HL-60 (cell line): ENCODE results near the gene SFMBT1.
A peak's percentile ranks its signal among the peaks of the same experiment; 100 is the strongest.

ENCODE experiments used
- DNase-seq, 2 experiments: peaks; one replicate each; pipeline ENCODE4 v3.0.0-alpha.2; 2010 to 2020; ENCODE audit warnings: low read depth in 1 of 2, low spot score in 1 of 2
- H3K27ac ChIP-seq: fragments of 250-450 bp; sonication (Bioruptor Pico); replicated peaks from 2 replicates; pipeline ENCODE4 v1.5.1; 2020; ENCODE audit warnings: mild to moderate bottlenecking, moderate library complexity
- H3K27me3 ChIP-seq: fragments of 250-450 bp; sonication (Bioruptor Pico); 2 replicates; pipeline ENCODE4 v1.5.1; 2021; ENCODE audit warnings: mild to moderate bottlenecking, moderate library complexity; ENCODE audit not compliant: insufficient read depth, poor library complexity, severe bottlenecking
- H3K4me3 ChIP-seq: replicated peaks from 2 replicates; pipeline ENCODE4 v1.5.1; 2011; ENCODE audit warnings: mild to moderate bottlenecking, control low read depth, low read length; ENCODE audit not compliant: insufficient read depth
- GABPA ChIP-seq: IDR thresholded peaks from 2 replicates; pipeline ENCODE4 v1.6.1; 2012; ENCODE audit warnings: low read depth
- POLR2AphosphoS5 ChIP-seq: IDR thresholded peaks from 2 replicates; pipeline ENCODE4 v1.6.1; 2012; ENCODE audit warnings: low read depth
- SPI1 ChIP-seq: IDR thresholded peaks from 2 replicates; pipeline ENCODE4 v1.6.1; 2012; ENCODE audit warnings: low read depth, mild to moderate bottlenecking, borderline replicate concordance
- long read RNA-seq: library from polyadenylated mRNA; unstranded; transcript quantifications from one replicate; pipeline ENCODE4 v2.0.0, GENCODE V29; 2020
- TF ChIP-seq, protein P1 (sequence below): IDR thresholded peaks from 2 replicates; pipeline ENCODE4 v1.6.1; 2012; ENCODE audit warnings: low read depth; ENCODE audit not compliant: insufficient replicate concordance
- TF ChIP-seq, protein P2 (sequence below): IDR thresholded peaks from one replicate; pipeline ENCODE4 v1.5.1; 2011; ENCODE audit warnings: low read length, control low read depth, inconsistent platforms; ENCODE audit not compliant: insufficient read depth

Gene SFMBT1, protein sequence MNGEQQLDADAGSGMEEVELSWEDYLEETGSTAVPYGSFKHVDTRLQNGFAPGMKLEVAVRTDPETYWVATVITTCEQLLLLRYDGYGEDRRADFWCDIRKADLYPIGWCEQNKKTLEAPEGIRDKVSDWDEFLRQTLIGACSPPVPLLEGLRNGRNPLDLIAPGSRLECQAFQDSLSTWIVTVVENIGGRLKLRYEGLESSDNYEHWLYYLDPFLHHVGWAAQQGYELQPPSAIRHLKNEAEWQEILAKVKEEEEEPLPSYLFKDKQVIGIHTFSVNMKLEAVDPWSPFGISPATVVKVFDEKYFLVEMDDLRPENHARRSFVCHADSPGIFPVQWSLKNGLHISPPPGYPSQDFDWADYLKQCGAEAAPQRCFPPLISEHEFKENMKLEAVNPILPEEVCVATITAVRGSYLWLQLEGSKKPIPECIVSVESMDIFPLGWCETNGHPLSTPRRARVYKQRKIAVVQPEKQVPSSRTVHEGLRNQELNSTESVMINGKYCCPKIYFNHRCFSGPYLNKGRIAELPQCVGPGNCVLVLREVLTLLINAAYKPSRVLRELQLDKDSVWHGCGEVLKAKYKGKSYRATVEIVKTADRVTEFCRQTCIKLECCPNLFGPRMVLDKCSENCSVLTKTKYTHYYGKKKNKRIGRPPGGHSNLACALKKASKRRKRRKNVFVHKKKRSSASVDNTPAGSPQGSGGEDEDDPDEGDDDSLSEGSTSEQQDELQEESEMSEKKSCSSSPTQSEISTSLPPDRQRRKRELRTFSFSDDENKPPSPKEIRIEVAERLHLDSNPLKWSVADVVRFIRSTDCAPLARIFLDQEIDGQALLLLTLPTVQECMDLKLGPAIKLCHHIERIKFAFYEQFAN
- long read RNA-seq, full-length matches to known transcripts = 2 of 81 reads
- long read RNA-seq, partial matches to known transcripts = 52 of 81 reads
- long read RNA-seq, other reads (novel, unspliced or antisense) = 27 of 81 reads

DNA sequence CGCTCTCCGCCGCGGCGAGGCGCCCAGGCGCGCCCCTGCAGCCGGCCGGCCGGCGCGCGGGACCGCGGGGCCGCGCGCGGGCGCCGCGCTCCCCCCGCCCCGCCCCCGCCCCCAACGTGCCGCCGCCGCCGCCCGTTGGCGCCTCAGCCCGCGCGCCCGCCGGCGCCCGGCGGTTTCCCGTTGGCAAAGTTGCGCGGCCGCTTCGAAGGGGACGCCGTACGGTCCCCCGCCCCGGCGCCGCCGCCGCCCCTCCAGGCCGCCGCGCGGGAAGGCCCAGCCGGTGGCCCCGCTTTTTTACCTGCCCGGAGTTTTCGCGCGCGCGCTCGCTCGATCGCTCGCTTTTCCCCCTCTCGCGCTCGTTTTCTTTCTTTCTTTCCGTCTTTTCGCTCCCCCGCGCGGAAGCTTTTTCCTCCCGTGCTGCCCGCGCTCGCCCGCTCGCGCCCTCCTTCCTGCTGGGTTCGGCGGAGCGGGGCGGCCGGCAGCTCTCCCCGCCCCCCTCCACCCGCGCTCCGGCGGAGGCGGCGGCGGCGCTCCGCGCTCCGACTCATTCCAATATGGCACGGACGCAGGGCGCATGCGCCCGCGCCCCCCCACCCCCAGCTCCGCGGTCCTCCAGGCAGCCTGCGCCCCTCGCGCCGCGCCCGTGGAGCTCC, at the start of gene SFMBT1:
SFMBT1 (minus strand) TSS at position 556 of the 653 bp plus-strand sequence. CDS start 76,945 bp downstream, outside the sequence.
- TF ChIP-seq POLR2AphosphoS5 (no peak), SPI1 (no peak), GABPA (no peak)
- TF ChIP-seq, protein P1, sequence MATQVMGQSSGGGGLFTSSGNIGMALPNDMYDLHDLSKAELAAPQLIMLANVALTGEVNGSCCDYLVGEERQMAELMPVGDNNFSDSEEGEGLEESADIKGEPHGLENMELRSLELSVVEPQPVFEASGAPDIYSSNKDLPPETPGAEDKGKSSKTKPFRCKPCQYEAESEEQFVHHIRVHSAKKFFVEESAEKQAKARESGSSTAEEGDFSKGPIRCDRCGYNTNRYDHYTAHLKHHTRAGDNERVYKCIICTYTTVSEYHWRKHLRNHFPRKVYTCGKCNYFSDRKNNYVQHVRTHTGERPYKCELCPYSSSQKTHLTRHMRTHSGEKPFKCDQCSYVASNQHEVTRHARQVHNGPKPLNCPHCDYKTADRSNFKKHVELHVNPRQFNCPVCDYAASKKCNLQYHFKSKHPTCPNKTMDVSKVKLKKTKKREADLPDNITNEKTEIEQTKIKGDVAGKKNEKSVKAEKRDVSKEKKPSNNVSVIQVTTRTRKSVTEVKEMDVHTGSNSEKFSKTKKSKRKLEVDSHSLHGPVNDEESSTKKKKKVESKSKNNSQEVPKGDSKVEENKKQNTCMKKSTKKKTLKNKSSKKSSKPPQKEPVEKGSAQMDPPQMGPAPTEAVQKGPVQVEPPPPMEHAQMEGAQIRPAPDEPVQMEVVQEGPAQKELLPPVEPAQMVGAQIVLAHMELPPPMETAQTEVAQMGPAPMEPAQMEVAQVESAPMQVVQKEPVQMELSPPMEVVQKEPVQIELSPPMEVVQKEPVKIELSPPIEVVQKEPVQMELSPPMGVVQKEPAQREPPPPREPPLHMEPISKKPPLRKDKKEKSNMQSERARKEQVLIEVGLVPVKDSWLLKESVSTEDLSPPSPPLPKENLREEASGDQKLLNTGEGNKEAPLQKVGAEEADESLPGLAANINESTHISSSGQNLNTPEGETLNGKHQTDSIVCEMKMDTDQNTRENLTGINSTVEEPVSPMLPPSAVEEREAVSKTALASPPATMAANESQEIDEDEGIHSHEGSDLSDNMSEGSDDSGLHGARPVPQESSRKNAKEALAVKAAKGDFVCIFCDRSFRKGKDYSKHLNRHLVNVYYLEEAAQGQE = no peak
- TF ChIP-seq, protein P2, sequence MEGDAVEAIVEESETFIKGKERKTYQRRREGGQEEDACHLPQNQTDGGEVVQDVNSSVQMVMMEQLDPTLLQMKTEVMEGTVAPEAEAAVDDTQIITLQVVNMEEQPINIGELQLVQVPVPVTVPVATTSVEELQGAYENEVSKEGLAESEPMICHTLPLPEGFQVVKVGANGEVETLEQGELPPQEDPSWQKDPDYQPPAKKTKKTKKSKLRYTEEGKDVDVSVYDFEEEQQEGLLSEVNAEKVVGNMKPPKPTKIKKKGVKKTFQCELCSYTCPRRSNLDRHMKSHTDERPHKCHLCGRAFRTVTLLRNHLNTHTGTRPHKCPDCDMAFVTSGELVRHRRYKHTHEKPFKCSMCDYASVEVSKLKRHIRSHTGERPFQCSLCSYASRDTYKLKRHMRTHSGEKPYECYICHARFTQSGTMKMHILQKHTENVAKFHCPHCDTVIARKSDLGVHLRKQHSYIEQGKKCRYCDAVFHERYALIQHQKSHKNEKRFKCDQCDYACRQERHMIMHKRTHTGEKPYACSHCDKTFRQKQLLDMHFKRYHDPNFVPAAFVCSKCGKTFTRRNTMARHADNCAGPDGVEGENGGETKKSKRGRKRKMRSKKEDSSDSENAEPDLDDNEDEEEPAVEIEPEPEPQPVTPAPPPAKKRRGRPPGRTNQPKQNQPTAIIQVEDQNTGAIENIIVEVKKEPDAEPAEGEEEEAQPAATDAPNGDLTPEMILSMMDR = no peak
- H3K27ac ChIP-seq = peak within 1 kb of the TSS; percentile 91
- H3K4me3 ChIP-seq = peak within 1 kb of the TSS; percentile 67
- H3K27me3 ChIP-seq = no peaks in the 10 kb centered on the region
- DNase-seq = peak; percentile 37 to 58

DNA sequence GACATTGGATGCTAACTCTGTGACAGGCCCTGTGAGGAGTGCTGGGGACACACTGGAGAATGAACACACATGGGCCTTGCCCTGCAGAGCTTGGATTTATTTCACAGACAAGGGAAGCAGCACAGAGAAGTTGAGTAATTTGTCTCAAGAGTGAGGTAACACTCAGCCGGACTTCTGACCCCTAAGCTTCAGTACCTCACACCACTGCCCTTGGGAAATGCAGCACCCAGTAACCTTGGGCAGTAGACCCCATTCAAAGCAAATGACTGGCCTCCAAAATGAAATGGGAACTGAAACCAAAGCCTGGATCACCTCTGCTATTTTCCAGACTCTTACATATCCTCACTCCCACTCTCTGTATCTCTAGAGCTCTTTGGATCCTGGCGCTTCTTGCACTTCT, 47.1 kb upstream of the SFMBT1 start:
- Histone ChIP-seq H3K4me3 (no peak overlapping the region), H3K27ac (no peak overlapping the region), H3K27me3 (no peaks in the 10 kb centered on the region)
- TF ChIP-seq GABPA (no peak), POLR2AphosphoS5 (no peak), SPI1 (no peak)
- TF ChIP-seq, protein P1 = no peak
- TF ChIP-seq, protein P2 = no peak
- DNase-seq = no peak

DNA sequence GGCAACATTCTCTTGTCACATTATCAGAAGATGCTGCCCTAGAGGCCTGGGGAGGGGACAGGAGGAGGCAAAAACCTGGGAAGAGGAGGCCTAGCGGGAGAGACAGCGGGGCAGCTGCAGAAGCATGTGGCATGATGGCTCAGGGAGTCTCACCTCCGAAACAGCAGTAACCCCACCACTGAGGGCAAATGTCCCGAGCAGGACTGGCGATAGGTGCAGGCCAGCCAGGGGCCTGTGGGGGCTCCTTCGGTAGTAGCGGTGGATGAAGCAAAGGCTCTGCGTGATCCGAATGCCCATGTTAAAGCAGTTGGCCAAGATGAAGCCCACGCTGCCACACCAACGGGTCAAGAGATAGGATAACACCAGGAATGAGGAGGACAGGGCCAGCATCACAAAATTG, 46.3 kb upstream of the SFMBT1 start:
- Histone ChIP-seq H3K27me3 (no peaks in the 10 kb centered on the region), H3K27ac (no peak overlapping the region), H3K4me3 (no peak overlapping the region)
- TF ChIP-seq, protein P1 = no peak
- TF ChIP-seq POLR2AphosphoS5 = no peak
- TF ChIP-seq, protein P2 = no peak
- no peak for TF ChIP-seq SPI1
- TF ChIP-seq GABPA = no peak
- no peak for DNase-seq
